K562 (cell line): Measurements from ENCODE around the gene CYP2J2. TPM values are rescaled to one million over a fixed set of nuclear protein-coding genes. Genes with fewer than 3 reads are reported as not detected.

ENCODE experiments used
- MAX ChIP-seq: sonication (generic); formaldehyde crosslinking; IDR thresholded peaks from 2 replicates; pipeline ENCODE4 v1.9.0; 2022; ENCODE audit warnings: mild to moderate bottlenecking, missing genetic modification reagents
- REST ChIP-seq, 2 experiments: fragments of 450-650 bp; formaldehyde crosslinking in 1 of 2; IDR thresholded peaks; 2 replicates each; pipeline versions ENCODE4 v1.4.0 to v1.6.1; 2014 to 2020; ENCODE audit warnings: mild to moderate bottlenecking in 2 of 2, borderline replicate concordance in 1 of 2, low read depth in 1 of 2
- polyA plus RNA-seq, 8 experiments: library from polyadenylated mRNA; depleted of rRNA in 4 of 8; stranded (reverse) in 5 of 8; unstranded in 3 of 8; fragments of >200 nt; fragmentation: Nextera tagmentation in 2 of 8; fragmentation: Illumina TruSeq in 1 of 8; extraction: Ambion mirVana in 2 of 8; extraction: Trizol in 1 of 8; gene quantifications; 2 replicates each; pipeline versions ENCODE4 v1.2.1 to v1.2.3, GENCODE V29; 2011 to 2014; ENCODE audit warnings: inconsistent platforms in 1 of 8, missing spikeins in 1 of 8
- total RNA-seq, 7 experiments: library from RNA; depleted of rRNA in 6 of 7; stranded (reverse); fragments of >200 nt in 6 of 7; fragmentation: Illumina TruSeq in 2 of 7; extraction: Trizol in 2 of 7; gene quantifications; 2 replicates each; pipeline versions ENCODE4 v1.2.1 to v1.2.3, GENCODE V29; 2011 to 2021; ENCODE audit warnings: low replicate concordance in 1 of 7

Gene CYP2J2
- total and polyA plus RNA-seq, 9 of the 15 experiments (the other 6 are each of a cell fraction or from before 2014, with no cell fraction given) = not detected

- TF ChIP-seq REST (IDR thresholded peaks at IDR 0.05; ENCODE audit: borderline replicate concordance) = no peak
- TF ChIP-seq REST (CRISPR knock-in tag; IDR thresholded peaks at IDR 0.05; ENCODE audit: low read depth) = no peak
- no peak for TF ChIP-seq MAX (CRISPR knock-in tag)
Measured at GRCh38 chr1:59879996-59880505, 46.5 kb downstream of the CYP2J2 start (continued).
